ENCODE data around the gene EPOP. TPM values are rescaled to one million over a fixed set of nuclear protein-coding genes. Genes with fewer than 3 reads are reported as not detected.

Gene EPOP
- total and polyA plus RNA-seq, 2 donors (not counting 3 experiments of a cell fraction or from before 2014, with no cell fraction given): 0.43 to 2.9 TPM

- no peaks in the 10 kb centered on the region for H3K27me3 ChIP-seq (ENCODE audit: control insufficient read depth in 2 of 2, insufficient read depth in 2 of 2, low read length in 2 of 2)
- dilution Hi-C loops (cut with MboI; ENCODE audit: extremely low pct_ligation_motif_present, low sequenced_read_pairs) (no loop called here), intact Hi-C loops (cut with micrococcal nuclease) (loop anchor here (5.0 kb wide), 1 partner anchor 162 kb away; no protein-coding TSS in a partner anchor)
- no peaks in the 10 kb centered on the region for H3K9me1 ChIP-seq (replicated peaks; ENCODE audit: control insufficient read depth, extremely low read depth, insufficient read depth, low read length)
- peak within 1 kb of the TSS; percentile 51 to 87 (median 81) for H3K4me3 ChIP-seq (replicated peaks in 1 of 3; ENCODE audit: insufficient read depth in 1 of 3, low read depth in 1 of 3, low read length in 3 of 3)
- H3K4me2 ChIP-seq (ENCODE audit: insufficient read depth, low read length): peak within 1 kb of the TSS; percentile 75
- no peaks in the 10 kb centered on the region for H4K20me1 ChIP-seq (replicated peaks; ENCODE audit: control insufficient read depth, extremely low read depth, insufficient read depth, low read length)
- ChIA-PET POLR2A (interaction anchor here (0.7 to 1.5 kb wide), 2 partner anchors 17 to 30 kb away, joined by 3 to 5 read pairs; no protein-coding TSS in a partner anchor), CTCF (interaction anchor here (0.9 to 3.8 kb wide), 11 partner anchors 8 to 164 kb away, joined by 3 to 39 read pairs (median 4); no protein-coding TSS in a partner anchor)
- peak within 1 kb of the TSS; percentile 26 for H2AFZ ChIP-seq (ENCODE audit: low read depth, low read length)
- peaks cover 40% of the 10 kb centered on the region for H3K4me1 ChIP-seq (ENCODE audit: control insufficient read depth, extremely low read depth, insufficient read depth, low read length)
- H3K36me3 ChIP-seq (ENCODE audit: control insufficient read depth in 2 of 2, extremely low read depth in 1 of 2, insufficient read depth in 2 of 2, low read length in 2 of 2): peaks cover 0 to 11% of the 10 kb centered on the region in 2 experiments
- H3K27ac ChIP-seq (ENCODE audit: insufficient read depth, low read depth, low read length): peak within 1 kb of the TSS; percentile 38
- peak within 1 kb of the TSS; percentile 78 for H3K9ac ChIP-seq (replicated peaks; ENCODE audit: extremely low read depth, insufficient read depth, low read length)
- TF ChIP-seq POLR2AphosphoS5 (IDR thresholded peaks at IDR 0.05; ENCODE audit: insufficient read depth, low read depth, low read length): no peak
- TF ChIP-seq MAX (IDR thresholded peaks at IDR 0.05; ENCODE audit: insufficient read depth, insufficient read length): no peak
- no peak for TF ChIP-seq POLR2A (IDR thresholded peaks at IDR 0.05; ENCODE audit: low read depth, low read length)
- TF ChIP-seq FOS (IDR thresholded peaks at IDR 0.05; ENCODE audit: borderline replicate concordance, insufficient read depth, low read length): no peak
- TF ChIP-seq JUN (IDR thresholded peaks at IDR 0.05; ENCODE audit: borderline replicate concordance, insufficient read depth, insufficient read length, low read depth): no peak
- TF ChIP-seq EZH2 (IDR thresholded peaks at IDR 0.05; ENCODE audit: borderline replicate concordance, low read depth, low read length, severe bottlenecking): no peak
- TF ChIP-seq MYC (IDR thresholded peaks at IDR 0.05; ENCODE audit: low read depth, low read length): no peak
- no peak for TF ChIP-seq CTCF (IDR thresholded peaks at IDR 0.05; ENCODE audit: extremely low read depth in 1 of 2, insufficient read depth in 1 of 2, low read depth in 1 of 2, low read length in 2 of 2)
- no peak for TF ChIP-seq GATA2 (IDR thresholded peaks at IDR 0.05; ENCODE audit: insufficient read depth, insufficient read length, low read depth, low read length)
- FAIRE-seq (no peak), DNase-seq (ENCODE audit: low read depth, low spot score) (peak; percentile 65)
- H3K9me3 ChIP-seq (replicated peaks; ENCODE audit: control insufficient read depth, insufficient read depth, low read length): no peaks in the 10 kb centered on the region
- TSS peak; percentile 16 for BruUV-seq (replicated peaks)
- peaks cover 16% of the 10 kb centered on the region for H3K79me2 ChIP-seq (ENCODE audit: control insufficient read depth, insufficient read depth, low read length)
These were observed 30.1 kb upstream of the EPOP start, which contains the start of gene MLLT6 for GRCh38 chr17:38704606-38705522. MLLT6 (plus strand) TSS chr17:38705273; CDS start chr17:38705633, 360 bp downstream.

All from endothelial cell of umbilical vein (primary cell).